ENCODE results near the gene POLR2E.

POLR2E gene

DNA sequence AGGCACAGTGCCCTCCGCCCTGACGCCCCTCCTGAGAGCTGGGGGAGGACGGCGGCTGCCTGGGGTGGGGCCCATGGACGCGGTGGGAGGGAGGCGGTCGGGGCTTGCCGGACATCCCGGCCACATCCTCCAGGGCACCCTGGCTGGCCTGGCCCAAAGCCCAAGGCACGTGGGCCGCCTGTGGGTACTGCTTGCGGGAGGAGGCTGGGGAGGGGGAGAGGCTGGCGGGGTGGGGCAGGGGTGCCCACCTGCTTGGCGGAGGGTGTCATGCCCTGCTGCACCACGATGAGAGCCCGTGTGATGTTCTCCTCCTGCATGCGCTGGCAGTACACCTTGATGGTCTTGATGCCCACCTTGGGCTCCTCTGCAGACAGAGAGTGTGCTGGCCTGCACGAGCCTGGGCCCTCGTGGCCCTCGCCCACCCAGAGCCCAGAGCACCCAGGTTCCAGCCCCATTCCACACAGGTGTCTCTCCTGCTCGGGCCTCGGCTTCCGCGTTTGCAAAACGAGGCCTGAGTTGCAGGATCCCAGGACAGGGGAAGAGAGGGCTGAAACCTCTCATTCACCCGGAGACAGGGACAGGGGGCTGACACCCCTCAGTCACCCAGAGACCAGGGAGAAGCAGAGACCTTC lies 3.5 kb downstream of the POLR2E start:
- DNase-seq = no peak

DNA sequence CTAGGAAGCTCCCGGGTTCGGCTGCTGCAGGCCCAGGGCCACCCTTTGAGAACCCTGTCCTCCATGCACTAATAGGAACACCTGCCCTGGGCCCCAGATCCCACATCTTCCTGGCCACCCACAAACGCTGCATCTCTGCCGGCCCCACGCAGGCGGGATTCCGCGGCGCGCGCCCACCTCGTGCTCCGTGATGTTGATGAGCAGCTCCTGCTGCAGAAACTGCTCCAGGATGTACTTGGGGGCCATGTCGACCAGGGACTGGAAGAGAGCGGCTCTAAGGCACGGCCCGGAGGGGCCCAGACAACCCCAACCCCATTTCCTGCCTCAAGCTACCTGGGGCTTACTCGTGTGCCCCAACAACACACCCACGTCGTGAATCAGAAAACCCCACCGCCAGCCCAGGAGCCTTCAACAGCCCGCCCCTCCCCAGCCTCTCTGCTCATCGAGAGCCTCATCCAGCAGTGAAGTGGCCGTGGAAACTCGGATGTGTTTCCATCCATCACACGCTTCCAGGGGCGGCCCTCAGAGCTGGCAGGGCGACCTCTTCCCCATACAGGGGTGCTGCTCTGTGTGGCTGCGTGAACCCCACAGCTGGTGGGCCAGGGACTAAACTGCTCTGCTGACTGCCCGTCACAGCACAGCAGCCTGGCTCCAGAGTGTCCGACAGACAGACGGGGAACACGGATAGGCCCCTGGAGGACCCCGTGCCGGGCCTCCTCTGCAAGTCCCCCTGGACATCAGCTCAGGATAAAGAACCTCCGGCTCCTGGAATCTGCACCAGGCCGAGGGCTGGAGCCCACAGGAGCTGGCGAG lies 4.2 kb downstream of the POLR2E start:
- no peak for DNase-seq

DNA sequence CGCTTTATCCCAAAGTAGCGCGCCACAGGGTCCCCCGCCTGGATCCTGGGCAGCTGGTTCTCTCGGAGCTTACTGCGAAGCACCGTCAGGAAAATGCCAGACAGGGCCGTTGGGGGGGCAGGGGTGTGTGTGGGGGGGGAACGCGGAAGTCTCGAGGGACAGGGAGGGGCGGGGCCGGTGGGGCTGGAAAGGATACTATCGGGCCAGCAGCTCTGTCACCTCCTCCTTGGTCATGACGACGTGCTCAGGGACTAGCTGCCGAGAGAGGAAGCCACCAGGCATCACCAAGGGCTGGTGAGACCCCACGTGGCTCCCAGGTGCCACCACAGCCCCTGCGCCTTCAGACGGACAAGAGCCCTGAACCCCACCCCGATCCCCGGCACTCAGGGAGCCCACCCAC lies 5.3 kb downstream of the POLR2E start:
- DNase-seq = no peak

DNA sequence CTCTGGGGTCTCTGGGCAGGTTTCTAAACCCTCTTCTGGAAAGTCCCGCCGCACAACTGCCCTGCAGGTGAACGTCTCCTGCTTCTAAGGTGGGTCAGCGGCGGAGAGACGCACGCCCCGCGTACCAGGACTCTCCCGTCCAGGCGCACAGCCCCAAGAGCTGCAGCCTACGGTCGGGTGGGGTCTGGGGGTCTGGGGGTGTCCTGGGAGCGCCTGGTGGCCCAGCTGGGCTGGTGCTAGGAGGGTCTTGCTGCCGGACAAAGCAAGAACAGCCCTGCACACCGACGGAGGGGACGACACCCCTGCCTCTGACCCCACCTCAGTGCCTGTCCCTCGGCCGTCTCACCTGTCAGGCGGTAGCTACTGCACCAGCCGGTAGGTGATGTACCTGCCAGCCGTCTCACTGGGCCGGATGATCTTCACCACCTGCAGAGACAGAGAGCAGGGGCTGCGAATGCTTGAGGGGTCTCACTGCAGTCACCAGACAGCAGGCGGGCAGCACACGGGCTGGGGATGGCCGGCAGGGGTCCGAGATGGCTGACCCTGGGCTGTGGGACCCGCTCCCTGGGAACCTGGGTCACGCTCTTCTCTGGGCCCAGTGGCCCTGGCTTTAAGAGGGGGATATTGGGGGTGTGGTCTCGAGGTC lies 5.9 kb downstream of the POLR2E start:
- DNase-seq = no peak

DNA sequence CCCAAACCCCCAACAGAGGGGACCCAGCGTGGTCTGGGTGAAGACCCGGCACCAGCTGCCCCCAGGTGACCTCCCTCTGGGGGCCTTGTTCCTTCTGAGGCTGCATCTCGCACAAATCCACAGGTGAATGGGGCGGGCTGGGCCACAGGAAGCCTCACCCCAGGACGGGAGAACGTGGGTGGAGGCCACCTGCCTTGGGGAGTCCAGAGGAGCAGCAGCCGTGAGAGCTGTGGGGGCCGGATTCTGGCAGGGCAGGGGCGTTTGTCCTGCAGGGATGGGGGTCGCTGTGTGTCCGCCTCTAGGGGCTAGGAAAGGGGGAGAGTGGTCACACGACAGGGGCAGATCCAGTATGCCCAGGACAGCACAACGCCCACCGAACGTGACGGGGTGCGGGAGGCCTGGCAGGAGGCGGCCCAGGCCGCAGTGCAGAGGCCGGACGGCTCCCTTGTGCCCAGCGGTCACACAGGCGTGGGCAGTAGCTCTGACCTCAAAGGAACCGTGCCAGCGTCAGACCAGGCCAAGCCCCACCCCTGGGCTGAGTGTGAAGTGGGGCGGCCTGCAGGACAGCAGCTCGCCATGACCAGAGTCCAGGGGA lies 6.7 kb downstream of the POLR2E start:
- DNase-seq = no peak

DNA sequence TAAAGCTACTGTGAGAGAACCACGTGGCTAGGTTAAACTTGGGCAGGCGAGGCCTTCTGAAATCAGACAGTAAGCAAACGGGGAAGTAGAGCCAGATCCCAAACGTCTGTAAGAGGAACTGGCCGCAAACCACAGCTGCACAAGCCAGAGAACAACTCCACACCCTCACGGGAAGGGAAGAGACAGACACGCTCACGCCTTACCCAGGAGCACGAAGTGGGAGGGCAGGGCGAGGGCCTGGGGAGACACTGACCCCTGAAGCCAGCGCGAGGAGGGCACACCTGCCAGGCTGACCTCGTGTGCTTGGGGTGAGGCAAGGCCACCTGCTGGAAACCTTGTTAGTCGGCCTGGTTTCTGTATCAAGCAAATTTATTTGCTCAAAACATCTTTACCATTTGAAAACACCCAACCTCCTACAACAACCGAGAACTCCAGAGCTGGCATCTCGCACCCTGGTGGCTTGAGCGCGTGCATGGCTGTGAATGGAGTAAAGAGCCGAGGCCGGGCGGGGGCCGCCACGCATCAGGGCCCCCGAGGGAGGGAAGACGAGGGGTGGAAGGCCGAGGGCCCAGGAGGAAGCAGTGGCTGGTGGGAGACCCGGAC lies 7.3 kb downstream of the POLR2E start:
- DNase-seq = no peak

DNA sequence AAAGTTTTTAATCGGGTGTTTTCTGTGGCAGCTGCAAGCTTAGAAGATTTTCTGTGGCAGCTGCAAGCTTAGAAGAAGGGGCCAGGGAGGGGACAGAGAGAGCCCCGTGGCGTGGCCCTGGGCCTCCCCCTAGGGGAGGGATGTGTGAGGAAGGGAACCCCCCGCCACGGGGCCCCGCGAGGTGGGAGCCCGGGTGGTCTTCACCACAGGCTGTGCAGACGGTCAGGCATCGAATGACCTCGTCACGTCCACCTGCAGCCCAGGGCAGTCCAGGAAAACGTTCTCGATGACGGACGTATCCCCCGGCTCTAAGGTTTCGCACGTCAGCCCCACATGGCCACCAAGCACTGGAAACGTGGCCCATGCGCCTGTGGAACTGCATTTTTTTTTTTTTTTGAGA lies 8.6 kb downstream of the POLR2E start:
- DNase-seq = no peak

DNA sequence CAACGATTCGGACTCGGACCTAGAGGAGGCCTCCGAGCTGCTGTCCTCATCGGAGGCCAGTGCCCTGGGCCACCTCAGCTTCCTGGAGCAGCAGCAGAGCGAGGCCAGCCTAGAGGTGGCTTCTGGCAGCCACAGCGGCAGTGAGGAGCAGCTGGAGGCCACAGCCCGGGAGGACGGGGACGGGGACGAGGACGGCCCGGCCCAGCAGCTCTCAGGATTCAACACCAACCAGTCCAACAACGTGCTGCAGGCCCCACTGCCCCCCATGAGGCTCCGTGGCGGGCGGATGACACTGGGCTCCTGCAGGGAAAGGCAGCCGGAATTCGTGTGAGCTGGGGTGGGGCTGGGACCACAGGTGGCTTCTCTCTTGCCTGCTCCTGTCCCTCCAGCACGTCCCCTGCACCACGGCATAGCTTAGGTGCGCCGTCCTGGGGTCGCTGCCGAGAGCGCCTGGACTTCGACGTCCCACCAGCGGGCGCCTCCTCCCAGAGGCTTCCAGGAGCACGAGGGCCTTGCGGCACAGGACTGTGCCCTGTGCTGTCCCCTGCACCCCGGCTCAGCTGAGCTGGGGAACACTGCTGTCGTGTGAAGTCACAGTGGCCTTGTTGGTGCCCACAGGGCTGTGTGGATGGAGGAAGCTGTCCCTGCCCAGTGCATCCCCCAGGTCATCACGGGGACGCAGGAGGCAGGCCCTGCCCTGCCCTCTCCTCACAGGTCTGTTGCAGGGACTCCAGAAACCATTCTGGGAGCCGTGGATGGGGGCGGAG lies 9.3 kb downstream of the POLR2E start:
- no peak for DNase-seq

DNA sequence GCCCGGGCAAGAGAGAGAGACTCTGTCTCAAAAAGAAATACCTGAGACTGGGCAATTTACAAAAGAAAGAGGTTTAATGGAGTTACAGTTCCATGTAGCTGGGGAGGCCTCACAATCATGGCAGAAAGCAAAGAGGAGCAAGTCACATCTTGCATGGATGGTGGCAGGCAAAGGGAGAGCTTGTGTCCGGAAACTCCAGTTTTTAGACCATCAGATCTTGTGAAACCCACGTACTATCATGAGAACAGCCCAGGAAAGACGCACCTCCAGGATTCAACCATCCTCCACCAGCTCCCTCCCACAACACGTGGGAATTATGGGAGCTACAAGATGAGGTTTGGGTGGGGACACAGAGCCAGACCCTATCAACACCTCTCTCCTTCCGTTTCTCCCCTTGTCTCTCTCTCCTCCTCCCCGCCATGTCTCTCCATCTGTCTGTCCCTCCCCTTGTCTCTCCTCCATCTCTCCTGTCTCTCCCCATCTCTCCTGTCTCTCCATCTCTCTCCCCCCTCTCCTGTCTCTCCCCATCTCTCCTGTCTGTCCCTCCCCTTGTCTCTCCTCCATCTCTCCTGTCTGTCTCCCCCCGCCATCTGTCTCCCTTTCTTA lies 10.0 kb downstream of the POLR2E start:
- DNase-seq = no peak

DNA sequence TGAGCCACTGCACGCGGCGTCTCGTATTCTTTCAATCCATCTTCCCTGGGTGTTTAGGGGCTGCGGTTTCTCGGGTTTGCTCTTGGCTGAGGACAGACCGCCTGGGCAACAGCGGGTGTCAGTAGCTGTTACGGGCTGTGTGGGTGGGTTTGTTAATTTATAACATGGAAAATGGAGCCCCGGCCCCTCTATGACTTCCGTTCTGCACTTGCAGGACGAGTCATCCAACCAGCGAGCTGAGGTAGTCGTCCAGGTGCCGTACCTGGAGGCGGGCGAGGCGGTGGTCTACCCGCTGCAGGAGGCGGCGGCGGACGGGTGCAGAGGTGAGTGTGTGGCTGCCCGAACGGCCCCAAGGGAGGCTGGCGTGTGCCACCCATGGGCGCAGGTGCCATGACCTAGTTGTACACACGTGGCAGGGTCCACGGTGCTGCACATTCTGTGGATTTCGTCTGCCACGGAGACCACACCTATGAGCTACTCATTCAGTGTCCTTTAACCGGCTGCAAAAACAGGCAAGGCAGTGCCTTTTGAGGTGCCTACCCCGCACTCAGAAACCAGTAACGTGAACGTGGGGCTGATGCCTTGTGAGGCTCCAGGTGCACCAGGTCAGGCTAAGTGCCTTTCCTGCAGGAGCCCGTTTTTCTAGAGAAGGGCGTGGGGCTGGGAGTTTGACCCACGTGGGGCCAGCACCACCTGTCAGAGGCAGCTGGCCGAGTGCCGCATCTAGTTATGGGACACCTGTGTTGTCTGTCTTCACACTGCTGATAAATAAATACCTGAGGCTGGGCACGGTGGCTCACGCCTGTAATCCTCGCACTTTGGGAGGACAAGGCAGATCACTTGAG lies 10.9 kb downstream of the POLR2E start:
- DNase-seq = peak; percentile 44

DNA sequence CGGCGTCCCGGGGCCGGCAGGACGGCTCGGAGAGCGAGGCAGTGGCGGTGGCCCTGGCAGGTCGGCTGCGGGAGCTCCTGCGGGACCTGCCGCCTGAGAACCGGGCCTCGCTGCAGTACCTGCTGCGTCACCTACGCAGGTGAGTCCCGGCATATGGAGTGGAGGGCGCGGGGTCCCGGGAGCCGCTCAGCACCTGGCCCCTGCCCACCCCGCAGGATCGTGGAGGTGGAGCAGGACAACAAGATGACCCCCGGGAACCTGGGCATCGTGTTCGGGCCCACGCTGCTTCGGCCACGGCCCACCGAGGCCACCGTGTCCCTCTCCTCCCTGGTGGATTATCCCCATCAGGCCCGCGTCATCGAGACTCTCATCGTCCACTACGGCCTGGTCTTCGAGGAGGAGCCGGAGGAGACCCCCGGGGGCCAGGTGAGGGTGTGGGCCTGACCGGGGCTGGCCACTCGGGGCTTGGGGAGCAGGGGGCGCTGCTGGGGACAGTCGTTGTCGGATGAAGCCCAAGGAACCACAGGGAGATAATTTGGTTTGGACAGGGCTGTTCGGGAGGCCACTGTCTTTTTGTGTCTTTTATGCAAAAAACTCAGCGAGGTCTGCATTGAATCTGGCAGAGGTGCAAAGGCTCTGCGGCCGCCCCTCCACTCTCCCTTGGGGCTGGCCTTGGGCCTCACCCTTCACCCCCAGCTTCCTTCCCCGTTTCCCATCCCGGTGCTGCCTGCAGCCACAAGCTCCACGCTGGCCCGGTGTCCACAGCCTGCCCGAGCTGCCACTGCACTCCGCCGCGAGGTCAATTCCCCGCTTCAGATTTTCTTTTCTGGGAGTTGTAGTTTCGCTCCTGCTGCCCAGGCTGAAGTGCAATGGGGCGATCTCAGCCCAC lies 12.0 kb downstream of the POLR2E start:
- no peak for DNase-seq

DNA sequence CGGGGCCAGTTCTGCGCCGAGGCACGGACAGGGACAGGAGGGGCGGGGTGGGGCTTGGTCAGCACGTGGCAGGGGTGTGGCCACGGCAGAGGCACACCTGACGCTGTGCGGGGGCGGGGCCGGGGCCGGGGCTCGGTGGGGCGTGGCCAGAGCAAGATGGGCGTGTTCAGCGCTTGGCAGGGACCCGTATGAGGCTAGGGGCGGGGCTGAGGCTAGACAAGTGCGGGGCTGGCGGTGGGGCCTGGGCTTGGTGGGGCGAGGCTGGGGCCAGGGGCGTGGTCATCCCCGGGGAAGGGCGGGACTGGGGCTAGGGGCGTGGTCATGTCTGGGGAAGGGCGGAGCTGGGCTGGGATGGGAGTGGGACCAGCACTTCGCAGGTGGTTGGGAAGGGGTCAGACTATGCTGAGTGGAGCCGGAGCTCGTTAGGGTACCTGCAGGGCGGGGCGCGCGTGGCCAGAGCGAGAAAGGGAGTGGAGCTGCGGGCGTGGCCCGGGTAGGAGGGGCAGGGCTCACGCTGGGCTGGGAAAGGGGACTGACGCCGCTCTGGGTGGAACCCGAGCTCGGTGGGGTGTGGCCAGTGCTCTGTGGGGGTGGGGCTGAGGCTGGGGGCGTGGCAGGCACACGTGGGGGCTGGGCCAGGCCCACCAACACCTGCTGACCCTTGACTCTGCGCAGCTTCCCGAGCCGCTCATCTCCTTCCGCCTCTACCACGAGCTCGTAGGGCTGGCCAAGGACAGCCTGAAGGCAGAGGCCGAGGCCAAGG lies 12.8 kb downstream of the POLR2E start:
- DNase-seq = peak; percentile 93

DNA sequence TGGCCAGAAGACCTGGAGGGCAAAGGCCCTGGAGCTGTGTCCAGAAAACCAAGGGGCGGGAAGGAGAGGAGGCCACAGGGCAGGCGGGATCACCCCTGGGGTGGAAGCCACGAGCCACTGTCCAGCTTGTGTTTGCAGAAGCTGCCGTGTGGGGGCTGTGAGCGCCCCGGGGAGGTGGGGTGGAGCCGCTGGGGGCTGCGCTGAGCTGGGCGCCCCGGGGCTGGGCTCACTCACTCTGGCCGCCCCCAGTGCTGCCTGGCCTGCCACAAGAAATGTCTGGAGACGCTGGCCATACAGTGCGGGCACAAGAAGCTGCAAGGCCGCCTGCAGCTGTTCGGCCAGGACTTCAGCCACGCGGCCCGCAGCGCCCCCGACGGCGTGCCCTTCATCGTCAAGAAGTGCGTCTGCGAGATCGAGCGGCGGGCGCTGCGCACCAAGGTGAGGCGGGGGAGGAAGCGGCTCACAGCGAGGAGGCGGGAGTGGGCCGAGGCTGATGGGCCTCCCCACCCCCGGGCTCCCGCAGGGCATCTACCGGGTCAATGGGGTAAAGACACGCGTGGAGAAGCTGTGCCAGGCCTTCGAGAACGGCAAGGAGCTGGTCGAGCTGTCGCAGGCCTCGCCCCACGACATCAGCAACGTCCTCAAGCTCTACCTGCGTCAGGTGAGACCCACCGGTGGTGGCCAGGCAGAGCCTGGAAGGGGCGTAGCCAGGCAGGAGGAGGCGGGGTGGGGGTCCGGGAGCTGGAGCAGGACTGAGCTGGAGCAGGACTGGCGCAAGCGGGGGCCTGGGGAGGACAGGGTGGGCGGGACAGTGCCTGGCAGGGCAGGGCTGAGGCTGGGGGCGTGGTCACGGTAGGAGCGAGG lies 13.6 kb downstream of the POLR2E start:
- DNase-seq = peak; percentile 65

DNA sequence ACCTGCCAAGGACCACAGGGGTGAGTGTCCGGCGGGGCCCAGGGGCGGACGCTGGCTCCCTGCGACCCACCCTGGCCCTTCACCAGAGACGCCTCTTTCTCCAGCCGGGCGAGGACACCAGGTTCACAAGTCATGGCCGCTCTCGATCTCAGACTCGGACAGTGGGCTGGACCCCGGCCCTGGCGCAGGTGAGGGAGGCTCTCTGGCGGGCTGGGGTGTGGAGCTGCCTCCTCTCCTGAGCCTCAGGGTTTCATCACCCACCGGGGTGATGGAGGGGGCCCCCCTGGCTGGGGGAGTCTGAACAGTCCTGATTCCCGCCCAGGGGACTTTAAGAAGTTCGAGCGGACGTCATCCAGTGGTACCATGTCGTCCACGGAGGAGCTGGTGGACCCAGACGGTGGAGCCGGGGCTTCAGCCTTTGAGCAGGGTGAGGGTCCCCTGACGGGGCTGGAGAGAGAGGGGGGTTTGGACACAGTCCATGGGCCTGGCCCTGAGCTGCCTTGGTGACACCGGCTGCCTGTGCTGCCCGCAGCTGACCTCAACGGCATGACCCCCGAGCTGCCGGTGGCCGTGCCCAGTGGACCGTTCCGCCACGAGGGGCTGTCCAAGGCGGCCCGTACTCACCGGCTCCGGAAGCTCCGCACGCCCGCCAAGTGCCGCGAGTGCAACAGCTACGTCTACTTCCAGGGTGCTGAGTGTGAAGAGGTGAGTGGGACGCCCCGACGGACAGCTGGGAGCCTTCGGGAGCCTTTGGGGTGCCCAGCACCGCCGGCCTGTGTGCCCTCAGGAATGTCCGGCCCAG lies 14.6 kb downstream of the POLR2E start:
- no peak for DNase-seq

DNA sequence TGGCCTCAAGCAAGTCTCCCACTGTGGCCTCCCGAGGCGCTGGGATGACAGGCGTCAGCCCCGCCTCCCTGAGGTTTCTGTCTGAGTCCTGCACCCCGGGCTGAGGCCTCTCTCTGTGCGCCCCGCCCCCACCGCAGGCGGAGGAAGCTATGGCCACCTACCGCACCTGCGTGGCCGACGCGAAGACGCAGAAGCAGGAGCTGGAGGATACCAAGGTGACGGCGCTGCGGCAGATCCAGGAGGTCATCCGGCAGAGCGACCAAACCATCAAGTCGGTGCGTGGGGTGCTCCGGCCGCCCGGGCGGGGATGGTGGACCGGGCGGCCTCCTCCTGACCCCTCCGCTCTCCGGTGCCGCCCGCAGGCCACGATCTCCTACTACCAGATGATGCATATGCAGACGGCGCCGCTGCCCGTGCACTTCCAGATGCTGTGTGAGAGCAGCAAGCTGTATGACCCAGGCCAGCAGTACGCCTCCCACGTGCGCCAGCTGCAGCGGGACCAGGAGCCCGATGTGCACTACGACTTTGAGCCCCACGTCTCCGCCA lies 15.5 kb downstream of the POLR2E start:
- no peak for DNase-seq

DNA sequence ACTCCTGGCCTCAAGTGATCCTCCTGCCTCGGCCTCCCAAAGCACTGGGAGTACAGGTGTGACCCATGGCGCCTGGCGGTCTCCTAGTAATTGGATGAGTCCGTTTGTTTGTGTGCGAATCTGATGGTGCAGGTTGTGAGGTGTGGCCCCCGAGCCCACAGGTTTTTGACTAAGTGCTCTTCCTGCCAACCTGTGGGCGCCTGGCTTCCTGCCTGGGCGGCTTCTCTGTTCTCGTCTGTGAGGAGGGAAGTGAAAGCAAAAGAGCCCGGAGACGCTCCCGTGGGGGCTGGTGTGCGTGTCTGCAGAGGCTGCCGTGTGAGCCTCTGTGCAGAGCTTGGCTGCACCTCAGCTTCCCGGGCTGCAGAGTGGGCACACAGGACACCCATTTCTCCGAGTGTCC lies 18.2 kb downstream of the POLR2E start:
- no peak for DNase-seq

DNA sequence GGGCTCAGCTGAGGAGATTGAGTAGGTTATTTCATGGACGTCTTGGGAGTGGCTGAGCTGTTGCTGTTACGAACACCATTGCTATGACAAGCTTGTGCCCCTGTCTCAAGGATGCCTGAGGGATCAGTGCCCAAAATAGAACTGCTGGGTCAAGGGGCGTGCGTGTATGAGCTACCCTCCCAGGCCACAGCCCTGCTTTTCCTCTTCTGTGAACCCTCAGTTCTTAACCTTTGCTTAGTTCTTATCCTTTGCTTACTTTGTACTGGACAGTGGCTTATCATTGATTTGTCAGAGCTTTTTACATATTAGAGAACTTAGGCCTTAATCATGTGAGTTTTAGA lies 19.2 kb downstream of the POLR2E start:
- DNase-seq = no peak

Measured in NCI-H1105 treated with DMSO at 0.1 percent for 48 hours (cell line).